Loucy (cell line): Measurements from ENCODE around the gene KCTD19.

Source experiments
- H2AFZ ChIP-seq: fragments of 200-600 bp; sonication (generic); 2 replicates; pipeline ENCODE4 v1.6.0; 2016; ENCODE audit warnings: antibody characterized with exemption, mild to moderate bottlenecking, low read length, moderate library complexity
- H3F3A ChIP-seq: fragments of 200-600 bp; 2 replicates; pipeline ENCODE4 v1.6.0; 2016; ENCODE audit warnings: antibody characterized with exemption, low read depth, mild to moderate bottlenecking
- H3K27me3 ChIP-seq: fragments of 200-600 bp; sonication (generic); 2 replicates; pipeline ENCODE4 v1.6.1; 2014; ENCODE audit warnings: low read length, mild to moderate bottlenecking; ENCODE audit not compliant: insufficient read depth, poor library complexity, severe bottlenecking
- H3K36me3 ChIP-seq: fragments of 200-600 bp; sonication (generic); 2 replicates; pipeline ENCODE4 v1.6.1; 2016; ENCODE audit warnings: low read length; ENCODE audit not compliant: insufficient read depth
- H3K4me1 ChIP-seq: fragments of 200-600 bp; sonication (generic); 2 replicates; pipeline ENCODE4 v1.5.1; 2014; ENCODE audit warnings: low read length, mild to moderate bottlenecking; ENCODE audit not compliant: insufficient read depth, poor library complexity, severe bottlenecking
- H3K4me2 ChIP-seq: fragments of 200-600 bp; sonication (generic); 2 replicates; pipeline ENCODE4 v1.6.0; 2014; ENCODE audit warnings: antibody characterized with exemption, low read length, low read depth, mild to moderate bottlenecking; ENCODE audit not compliant: poor library complexity, severe bottlenecking
- H3K4me3 ChIP-seq: fragments of 200-600 bp; sonication (generic); 2 replicates; pipeline ENCODE4 v1.5.1; 2014; ENCODE audit warnings: low read length, mild to moderate bottlenecking, mixed read lengths; ENCODE audit not compliant: poor library complexity, severe bottlenecking
- H3K79me2 ChIP-seq: fragments of 200-600 bp; sonication (generic); 2 replicates; pipeline ENCODE4 v1.6.1; 2014; ENCODE audit warnings: low read length; ENCODE audit not compliant: insufficient read depth
- H3K9ac ChIP-seq: fragments of 200-600 bp; sonication (generic); 2 replicates; pipeline ENCODE4 v1.6.0; 2014; ENCODE audit warnings: mild to moderate bottlenecking, low read depth, low read length, moderate library complexity; ENCODE audit not compliant: poor library complexity, severe bottlenecking
- H3K9me2 ChIP-seq: fragments of 200-600 bp; sonication (generic); replicated peaks from 2 replicates; pipeline ENCODE4 v1.6.1; 2016; ENCODE audit warnings: low read depth, low read length, mixed read lengths
- H3K9me3 ChIP-seq: fragments of 200-600 bp; sonication (generic); 2 replicates; pipeline ENCODE4 v1.6.1; 2014; ENCODE audit warnings: mild to moderate bottlenecking, antibody characterized with exemption, low read length, low read depth; ENCODE audit not compliant: insufficient read depth
- H4K20me1 ChIP-seq: fragments of 200-600 bp; sonication (generic); 2 replicates; pipeline ENCODE4 v1.6.0; 2014; ENCODE audit warnings: antibody characterized with exemption, low read length, mild to moderate bottlenecking; ENCODE audit not compliant: insufficient read depth, poor library complexity, severe bottlenecking
- CTCF ChIP-seq: fragments of 200-600 bp; sonication (generic); conservative IDR thresholded peaks from 2 replicates; pipeline ENCODE4 v1.5.1; 2014; ENCODE audit warnings: mild to moderate bottlenecking, antibody characterized with exemption, low read length
- EZH2phosphoT487 ChIP-seq: fragments of 200-600 bp; IDR thresholded peaks from 2 replicates; pipeline ENCODE4 v1.6.1; 2018; ENCODE audit warnings: antibody characterized with exemption, mild to moderate bottlenecking, moderate library complexity, borderline replicate concordance

KCTD19 gene

GRCh38 chr16:67336116-67336515 is 9.6 kb upstream of the KCTD19 start:
- no peak overlapping the region for H3K9ac ChIP-seq
- no peaks in the 10 kb centered on the region for H3K79me2 ChIP-seq
- H3K4me1 ChIP-seq: no peaks in the 10 kb centered on the region
- no peaks in the 10 kb centered on the region for H3K9me2 ChIP-seq
- TF ChIP-seq EZH2phosphoT487: no peak
- TF ChIP-seq CTCF: no peak
- no peaks in the 10 kb centered on the region for H3F3A ChIP-seq
- no peaks in the 10 kb centered on the region for H3K36me3 ChIP-seq
- H3K4me2 ChIP-seq: no peak overlapping the region
- H4K20me1 ChIP-seq: no peaks in the 10 kb centered on the region
- no peaks in the 10 kb centered on the region for H3K27me3 ChIP-seq
- no peak overlapping the region for H3K4me3 ChIP-seq
- no peaks in the 10 kb centered on the region for H3K9me3 ChIP-seq
- no peak overlapping the region for H2AFZ ChIP-seq

GRCh38 chr16:67333315-67333714 is 6.8 kb upstream of the KCTD19 start:
- Histone ChIP-seq H3K4me2 (no peak overlapping the region), H3K9ac (no peak overlapping the region)

GRCh38 chr16:67329901-67330300 is 3.4 kb upstream of the KCTD19 start:
- Histone ChIP-seq H3K9me2 (no peaks in the 10 kb centered on the region), H4K20me1 (no peaks in the 10 kb centered on the region), H3K4me2 (no peak overlapping the region), H3K36me3 (no peaks in the 10 kb centered on the region), H3K9ac (no peak overlapping the region), H3K27me3 (no peaks in the 10 kb centered on the region), H3K4me1 (peaks cover 10% of the 10 kb centered on the region), H3F3A (peaks cover 6% of the 10 kb centered on the region; the same call in 1 of the 2 replicates), H3K9me3 (no peaks in the 10 kb centered on the region), H2AFZ (no peak overlapping the region), H3K4me3 (no peak overlapping the region), H3K79me2 (no peaks in the 10 kb centered on the region)
- no peak for TF ChIP-seq CTCF
- no peak for TF ChIP-seq EZH2phosphoT487

More at GRCh38 chr16:67333315-67333714, 6.8 kb upstream of the KCTD19 start:
- H3K4me1 ChIP-seq: no peaks in the 10 kb centered on the region
- no peaks in the 10 kb centered on the region for H3K36me3 ChIP-seq
- H3F3A ChIP-seq: no peaks in the 10 kb centered on the region
- H3K79me2 ChIP-seq: no peaks in the 10 kb centered on the region
- no peaks in the 10 kb centered on the region for H3K9me3 ChIP-seq
- H2AFZ ChIP-seq: no peak overlapping the region
- no peaks in the 10 kb centered on the region for H3K9me2 ChIP-seq
- H3K4me3 ChIP-seq: no peak overlapping the region
- TF ChIP-seq EZH2phosphoT487 (no peak), CTCF (no peak)
- H3K27me3 ChIP-seq: no peaks in the 10 kb centered on the region
- no peaks in the 10 kb centered on the region for H4K20me1 ChIP-seq
